Stimulated activated CD4-positive, alpha-beta T cell treated with anti-CD3 and anti-CD28 coated beads, Interleukin-2, amount 100 ng/mL, for 48 hours (primary cell): ENCODE data around the gene SKIDA1.

ENCODE experiments used
- DNase-seq, 2 donors: peaks; one replicate each; pipeline ENCODE4 v3.0.0-alpha.2; 2020

SKIDA1 gene

DNA sequence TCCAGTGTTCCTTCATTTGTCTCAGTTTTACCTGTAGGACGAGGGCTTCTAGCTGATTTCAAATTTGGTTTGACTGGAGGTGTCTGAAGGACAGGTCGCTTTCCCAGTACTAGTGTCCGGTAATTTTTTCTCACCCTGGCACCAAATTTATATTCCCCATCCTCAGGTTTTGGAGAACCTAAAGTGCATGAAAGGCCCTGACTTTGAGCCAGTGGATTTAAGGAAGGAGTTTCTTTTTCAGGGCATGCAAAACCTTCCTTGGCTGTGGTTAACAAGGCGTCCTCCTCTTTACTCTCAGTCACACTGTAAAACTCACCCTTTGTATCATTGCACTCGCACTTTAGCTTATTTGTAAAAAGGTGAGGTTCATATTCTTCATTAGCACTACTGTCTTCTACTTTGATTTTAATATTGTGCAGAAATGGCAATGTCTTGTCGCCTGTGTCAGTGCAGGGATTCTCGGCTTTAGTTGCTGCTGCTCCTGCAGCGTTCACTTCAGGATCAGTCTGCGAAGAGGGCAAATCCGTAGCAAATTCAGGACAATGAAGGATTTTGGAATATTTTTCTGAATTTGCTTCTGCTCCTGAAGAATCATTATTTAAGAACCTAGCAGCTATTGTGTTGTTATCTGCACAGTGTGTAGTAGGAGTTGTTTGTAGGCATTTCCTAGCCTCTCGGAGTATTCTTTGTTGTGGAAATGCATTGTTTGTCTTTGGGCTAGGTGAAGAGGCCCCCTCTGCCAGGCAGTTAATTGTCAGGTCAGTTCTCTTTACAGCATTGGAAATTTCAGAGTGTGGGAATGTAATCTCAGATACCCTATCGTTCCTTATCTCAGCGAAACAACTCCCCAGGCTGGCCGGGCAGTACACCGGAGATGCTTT is 9.9 kb downstream of the SKIDA1 start:
- DNase-seq = no peak

DNA sequence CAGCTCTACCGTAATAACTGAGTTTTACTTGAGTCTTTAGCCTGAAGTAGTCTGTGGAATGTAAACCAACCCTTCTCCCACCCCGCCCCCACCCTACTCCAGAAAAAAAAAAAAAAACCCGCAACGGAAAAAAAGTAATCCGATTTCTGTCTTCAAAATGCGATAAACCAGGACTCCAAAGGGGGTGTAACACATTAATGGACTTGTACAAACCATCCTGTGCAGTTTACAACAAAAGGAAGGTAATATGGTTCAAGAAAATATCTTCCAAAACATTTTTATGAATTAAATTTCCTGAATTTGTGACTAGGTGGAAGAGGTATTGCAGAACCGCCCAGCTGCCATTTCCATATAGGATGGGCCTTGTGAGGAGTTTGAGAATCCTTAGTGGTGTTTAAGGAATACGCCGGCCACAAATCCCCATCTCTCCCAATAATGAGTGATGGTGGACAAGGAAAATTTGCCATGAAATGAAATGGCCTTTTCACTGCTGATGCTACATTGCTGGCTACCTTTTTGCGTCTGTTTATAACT is 10.6 kb downstream of the SKIDA1 start:
- no peak for DNase-seq

DNA sequence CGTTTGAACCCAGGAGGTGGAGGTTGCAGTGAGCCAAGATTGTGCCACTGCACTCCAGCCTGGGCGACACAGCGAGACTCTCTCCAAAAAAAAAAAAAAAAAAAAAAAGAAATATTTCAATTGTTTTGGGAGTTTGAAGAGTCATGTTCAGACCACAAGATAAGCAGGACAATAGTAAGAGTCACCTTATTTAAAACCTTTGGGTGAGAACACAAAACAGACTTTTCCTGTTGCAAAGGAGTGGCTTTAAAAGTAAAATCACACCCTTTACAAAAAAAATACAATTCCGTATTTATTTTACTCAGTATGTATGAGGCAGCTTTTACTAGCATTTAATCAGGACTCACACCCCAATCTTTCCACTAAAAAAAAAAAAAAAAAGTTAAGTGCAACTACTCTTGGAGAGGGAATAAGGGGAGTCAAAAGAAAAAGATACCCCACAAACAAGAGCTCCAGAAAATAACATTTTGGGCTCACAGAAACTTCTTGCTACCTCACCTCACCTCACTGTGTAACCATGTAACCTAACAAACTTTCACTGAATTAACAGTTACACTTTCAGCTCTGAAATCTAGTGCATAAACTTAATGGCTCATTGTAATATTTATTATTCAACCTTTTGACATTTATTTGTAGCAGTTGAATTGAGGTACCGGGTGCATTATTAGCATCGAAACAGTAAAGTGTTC is 11.2 kb downstream of the SKIDA1 start:
- no peak for DNase-seq

- DNase-seq = no peak
Measured at GRCh38 chr10:21513405-21513788, 12.1 kb downstream of the SKIDA1 start.

GRCh38 chr10:21512573-21513404 is 12.7 kb downstream of the SKIDA1 start:
- no peak for DNase-seq

GRCh38 chr10:21511946-21512572 is 13.4 kb downstream of the SKIDA1 start:
- DNase-seq = no peak

DNA sequence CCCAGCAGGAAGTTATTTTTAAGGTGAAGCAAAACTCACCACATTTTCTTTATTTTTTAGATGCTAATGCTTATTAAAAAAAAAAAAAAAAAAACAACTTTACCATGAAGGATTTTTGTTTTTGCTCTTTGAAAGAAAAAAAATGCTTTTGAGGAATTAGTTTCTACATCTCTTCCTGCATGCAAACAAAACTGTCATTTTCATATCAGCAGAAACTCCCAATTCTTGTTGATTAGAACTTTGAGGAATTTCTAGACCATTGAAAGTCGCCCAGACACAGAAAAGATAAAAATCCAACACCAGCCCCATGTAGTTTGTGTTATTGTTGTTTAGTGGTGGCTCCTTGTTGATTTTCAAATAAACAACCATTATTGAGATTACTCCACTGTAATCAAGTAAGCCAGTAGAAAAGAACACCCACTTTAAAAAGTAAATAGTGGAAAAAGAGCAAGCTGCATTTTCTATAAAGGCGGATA is 14.3 kb downstream of the SKIDA1 start:
- DNase-seq = no peak

- no peak for DNase-seq
Measured at GRCh38 chr10:21510241-21511094, 15.0 kb downstream of the SKIDA1 start.

- no peak for DNase-seq
Measured at GRCh38 chr10:21509341-21510240, 15.9 kb downstream of the SKIDA1 start.

DNA sequence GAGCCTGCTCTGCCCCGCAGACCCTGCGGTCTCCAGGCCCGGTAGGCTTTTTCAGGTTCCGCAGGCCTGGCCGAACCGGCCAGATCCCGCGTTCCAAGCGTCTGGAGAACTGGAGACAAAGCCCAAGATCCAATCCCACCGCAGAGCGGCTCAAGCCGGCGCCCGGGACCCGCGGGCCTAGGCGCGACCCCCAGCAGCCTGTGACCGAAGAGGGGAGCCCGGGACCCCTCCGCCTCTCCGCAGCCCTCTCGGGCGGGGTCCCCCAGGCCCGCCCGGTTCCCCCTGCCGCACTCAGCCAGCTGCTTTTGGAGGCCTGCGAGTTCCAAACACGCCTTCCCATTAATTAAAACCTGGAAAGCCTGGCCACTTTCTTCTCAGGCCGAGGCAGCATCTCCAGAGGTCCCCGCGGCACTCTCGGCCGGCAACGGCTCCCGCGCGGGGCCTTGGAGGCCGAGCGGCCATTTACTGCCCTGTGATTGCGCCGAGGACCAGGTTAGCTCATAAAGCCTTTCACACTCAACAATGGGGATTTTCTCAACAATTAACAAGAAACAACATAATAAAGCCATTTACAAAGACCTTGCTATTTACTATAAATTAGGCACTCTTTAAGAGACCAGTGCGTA is 16.7 kb downstream of the SKIDA1 start:
- no peak for DNase-seq

DNA sequence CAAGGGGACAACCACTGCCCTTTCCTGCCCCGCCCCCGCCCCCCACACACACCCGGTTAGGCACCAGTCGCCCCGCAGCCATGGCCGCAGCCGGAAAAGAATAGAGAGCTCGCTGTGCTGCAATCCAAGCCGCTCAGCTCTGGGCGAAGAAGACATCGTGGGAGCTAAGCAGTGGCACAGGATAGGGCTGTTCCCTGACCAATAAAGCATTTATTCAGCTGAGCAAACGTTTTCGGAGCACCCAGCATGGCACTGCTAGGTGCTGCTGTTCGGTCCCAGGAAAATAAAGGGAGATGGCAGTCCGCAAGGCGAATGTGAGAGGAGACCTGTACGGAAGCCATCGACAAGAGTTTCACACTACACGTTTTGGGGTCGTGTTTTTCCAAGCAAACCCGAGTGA is 18.3 kb downstream of the SKIDA1 start:
- no peak for DNase-seq

DNA sequence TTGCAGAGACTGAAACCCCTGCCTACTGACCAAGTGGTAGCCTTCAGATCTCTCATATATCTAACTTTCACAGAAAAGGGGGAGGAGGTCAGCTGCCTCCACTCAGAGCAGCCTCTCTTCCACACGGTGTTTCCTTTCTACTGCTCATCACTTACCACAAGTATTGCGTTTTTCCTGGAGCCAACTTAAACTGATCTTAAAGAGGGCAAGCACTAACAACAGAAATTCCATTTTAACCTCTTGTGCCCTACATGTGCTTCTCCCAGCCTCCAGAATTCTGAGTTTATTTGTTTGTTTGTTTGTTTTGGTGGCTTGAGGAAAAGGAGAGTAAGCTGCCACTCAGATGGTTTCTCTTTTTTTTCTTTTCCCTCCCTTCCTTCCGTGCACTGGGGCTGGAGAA is 19.1 kb downstream of the SKIDA1 start:
- DNase-seq = no peak

DNA sequence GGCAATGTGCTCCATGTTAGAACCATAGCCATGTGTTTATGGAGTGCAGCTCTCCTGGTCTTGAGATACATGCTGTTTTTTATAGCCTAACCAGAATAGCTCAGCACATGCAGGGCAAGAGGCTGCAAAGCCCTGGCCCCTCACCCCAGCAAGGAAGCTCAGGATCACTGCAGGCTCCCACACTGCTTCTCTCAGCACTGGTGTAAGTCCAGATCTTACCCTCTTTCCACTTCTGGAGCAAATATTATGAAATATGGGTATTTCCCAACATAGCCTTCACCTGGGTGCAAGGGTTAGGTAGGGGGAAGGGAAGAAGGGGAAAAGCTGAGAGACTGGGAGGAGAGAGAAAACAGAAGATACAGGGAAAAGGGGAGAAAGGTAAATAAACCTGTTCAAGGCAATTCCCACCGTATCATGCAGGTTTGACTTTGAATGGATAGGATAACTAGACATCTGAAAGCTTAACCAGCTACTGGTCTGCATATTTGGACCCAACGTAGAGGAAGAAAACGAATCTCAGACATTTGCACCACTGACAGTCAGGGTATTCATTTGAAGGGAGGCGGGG is 19.7 kb downstream of the SKIDA1 start:
- DNase-seq = no peak

GRCh38 chr10:21503542-21503941 is 21.9 kb downstream of the SKIDA1 start:
- DNase-seq = no peak

DNA sequence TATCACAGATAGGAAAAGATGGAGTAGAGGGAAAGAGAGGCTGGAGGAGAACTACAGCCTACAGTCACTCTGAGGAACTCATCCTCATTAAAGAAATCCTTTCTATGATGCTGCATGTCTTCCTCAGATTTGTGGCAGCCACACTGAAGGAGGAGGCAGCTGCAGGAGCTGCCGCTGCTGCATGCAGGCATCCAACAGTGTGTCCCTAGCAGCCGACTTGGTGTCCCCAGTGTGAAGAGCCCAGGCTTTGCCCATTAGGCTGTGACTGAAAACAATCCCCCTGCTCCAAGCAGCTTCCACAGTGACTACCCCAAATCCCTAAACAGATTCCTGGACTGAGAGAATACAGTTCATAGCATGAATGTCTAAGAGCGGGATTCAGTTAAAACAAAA is 23.1 kb downstream of the SKIDA1 start:
- DNase-seq = no peak

- no peak for DNase-seq
Measured at GRCh38 chr10:21501731-21502347, 23.6 kb downstream of the SKIDA1 start.

DNA sequence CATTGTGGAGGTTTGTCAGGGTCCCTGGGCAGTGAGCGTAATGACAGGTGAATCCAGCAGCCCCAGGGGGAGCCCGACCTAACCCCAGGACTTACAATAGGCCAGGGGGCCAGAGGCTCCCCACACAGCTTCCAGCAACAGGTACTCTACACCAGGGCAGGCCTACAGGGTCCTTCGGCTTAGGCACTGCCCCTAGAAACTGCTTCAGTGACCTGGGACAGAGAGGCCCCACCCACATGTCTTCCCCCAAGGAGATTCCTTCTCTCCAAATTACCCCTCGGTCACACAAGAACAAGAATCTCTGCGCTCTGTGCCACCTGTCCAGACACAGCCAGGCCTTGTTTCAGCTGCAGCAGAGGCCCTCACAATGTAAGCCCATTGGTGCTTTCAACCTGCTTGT is 24.4 kb downstream of the SKIDA1 start:
- no peak for DNase-seq

DNA sequence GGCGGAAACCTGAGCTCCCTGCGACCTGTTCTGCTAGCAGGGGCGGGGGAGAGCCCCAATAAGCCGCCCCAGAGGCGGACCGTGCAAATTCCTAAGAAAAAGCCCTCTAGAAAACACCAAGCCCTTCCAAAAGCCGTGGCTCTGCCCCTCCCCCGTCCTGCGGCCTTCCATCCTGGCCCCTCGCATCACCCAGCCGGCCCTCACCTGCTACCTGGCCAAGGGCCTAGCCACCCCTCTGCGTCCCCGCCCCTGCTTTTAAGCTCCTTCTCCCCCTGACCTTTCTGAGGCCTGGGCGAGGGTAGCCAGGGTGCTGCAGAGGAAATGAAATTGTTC is 24.9 kb downstream of the SKIDA1 start:
- DNase-seq = no peak
